Endothelial cell (in vitro differentiated cells): ENCODE measurements around the gene LRTM2. TPM values are rescaled to one million over a fixed set of nuclear protein-coding genes. Genes with fewer than 3 reads are reported as not detected.

Source experiments
- DNase-seq: peaks from one replicate; pipeline ENCODE4 v3.0.0; 2021; ENCODE audit warnings: low spot score
- H3K27ac Mint-ChIP-seq: one replicate; pipeline ENCODE4 v1.8.0; 2021; ENCODE audit warnings: mixed read lengths, inconsistent platforms; ENCODE audit not compliant: unreplicated experiment
- H3K27me3 Mint-ChIP-seq: one replicate; pipeline ENCODE4 v1.8.0; 2021; ENCODE audit warnings: mild to moderate bottlenecking, moderate library complexity, mixed read lengths, inconsistent platforms; ENCODE audit not compliant: unreplicated experiment
- H3K36me3 Mint-ChIP-seq: one replicate; pipeline ENCODE4 v1.8.0; 2021; ENCODE audit warnings: mild to moderate bottlenecking, low read depth, mixed read lengths, inconsistent platforms; ENCODE audit not compliant: unreplicated experiment
- H3K4me1 Mint-ChIP-seq: one replicate; pipeline ENCODE4 v1.8.0; 2021; ENCODE audit warnings: mild to moderate bottlenecking, mixed read lengths, inconsistent platforms; ENCODE audit not compliant: unreplicated experiment
- H3K4me3 Mint-ChIP-seq: one replicate; pipeline ENCODE4 v1.8.0; 2021; ENCODE audit warnings: mild to moderate bottlenecking, mixed read lengths, inconsistent platforms; ENCODE audit not compliant: unreplicated experiment
- H3K9me3 Mint-ChIP-seq: one replicate; pipeline ENCODE4 v1.8.0; 2021; ENCODE audit warnings: mixed read lengths, inconsistent platforms; ENCODE audit not compliant: unreplicated experiment
- CTCF ChIP-seq: fragments of 200-600 bp; sonication (generic); IDR thresholded peaks from one replicate; pipeline ENCODE4 v1.5.0; 2021; ENCODE audit warnings: antibody characterized with exemption; ENCODE audit not compliant: unreplicated experiment
- total RNA-seq: library from RNA; stranded (reverse); fragmentation: NEBNext Ultra II Directional; extraction: Animal tissue kit (Norgen Biotek cat#: 25700); gene quantifications from one replicate; pipeline ENCODE4 v1.2.1, GENCODE V29; 2021; ENCODE audit not compliant: unreplicated experiment

LRTM2 gene
- total RNA-seq, 1 donor from 2014 or later = not detected

GRCh38 chr12:1808036-1808797 lies 12.1 kb upstream of the LRTM2 start:
- Mint-ChIP-seq H3K36me3 (no peaks in the 10 kb centered on the region), H3K27me3 (peaks cover 5% of the 10 kb centered on the region), H3K4me3 (no peak overlapping the region), H3K4me1 (no peaks in the 10 kb centered on the region), H3K9me3 (no peaks in the 10 kb centered on the region), H3K27ac (no peak overlapping the region)
- no peak for DNase-seq
- no peak for TF ChIP-seq CTCF

- Mint-ChIP-seq H3K27ac (no peak overlapping the region), H3K9me3 (no peaks in the 10 kb centered on the region), H3K4me3 (no peak overlapping the region), H3K27me3 (peaks cover 5% of the 10 kb centered on the region), H3K36me3 (no peaks in the 10 kb centered on the region), H3K4me1 (no peaks in the 10 kb centered on the region)
- no peak for TF ChIP-seq CTCF
- no peak for DNase-seq
Observed at GRCh38 chr12:1808798-1809480, 11.4 kb upstream of the LRTM2 start.

GRCh38 chr12:1809591-1810190 lies 10.7 kb upstream of the LRTM2 start:
- Mint-ChIP-seq H3K4me1 (no peaks in the 10 kb centered on the region), H3K27ac (no peak overlapping the region), H3K36me3 (no peaks in the 10 kb centered on the region), H3K4me3 (no peak overlapping the region), H3K9me3 (no peaks in the 10 kb centered on the region), H3K27me3 (peaks cover 5% of the 10 kb centered on the region)
- no peak for TF ChIP-seq CTCF
- DNase-seq = no peak

- H3K27me3 Mint-ChIP-seq = peaks cover 2% of the 10 kb centered on the region
- TF ChIP-seq CTCF = no peak
- no peak overlapping the region for H3K4me3 Mint-ChIP-seq
- no peaks in the 10 kb centered on the region for H3K4me1 Mint-ChIP-seq
- peak overlapping the region; percentile 27 for H3K27ac Mint-ChIP-seq
- DNase-seq = no peak
- H3K36me3 Mint-ChIP-seq = no peaks in the 10 kb centered on the region
- no peaks in the 10 kb centered on the region for H3K9me3 Mint-ChIP-seq
Observed at GRCh38 chr12:1810201-1810930, 10.0 kb upstream of the LRTM2 start.
